GM18907 (cell line): Measurements from ENCODE around the gene PNPLA2.

Source experiments
- ATAC-seq: cut with Tn5 transposase; IDR thresholded peaks from one replicate; pipeline ENCODE4 v1.9.1; 2021; ENCODE audit warnings: mild to moderate bottlenecking, moderate library complexity; ENCODE audit not compliant: unreplicated experiment

PNPLA2 gene

DNA sequence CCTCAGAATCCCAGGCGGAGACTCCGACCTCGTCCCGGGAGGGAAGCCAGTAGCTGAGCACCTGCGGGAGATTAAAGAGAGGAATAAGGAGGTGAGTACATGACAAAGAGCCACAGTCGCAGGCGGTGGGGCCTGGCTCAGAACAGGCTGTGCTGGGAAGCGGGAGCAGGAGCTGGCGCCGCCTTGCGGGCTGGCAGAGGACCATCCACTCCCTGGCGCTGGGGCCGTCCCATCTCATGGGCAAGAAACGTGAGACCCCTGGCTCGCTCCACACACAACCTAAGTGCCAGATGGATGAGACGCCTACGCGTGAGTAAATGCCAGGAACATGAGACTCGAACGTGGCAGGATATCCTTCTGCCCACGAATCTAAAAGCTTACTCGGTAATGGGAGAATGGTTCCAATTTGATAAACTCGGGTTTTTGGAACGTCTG, 35.1 kb upstream of the PNPLA2 start:
- ATAC-seq = no peak

DNA sequence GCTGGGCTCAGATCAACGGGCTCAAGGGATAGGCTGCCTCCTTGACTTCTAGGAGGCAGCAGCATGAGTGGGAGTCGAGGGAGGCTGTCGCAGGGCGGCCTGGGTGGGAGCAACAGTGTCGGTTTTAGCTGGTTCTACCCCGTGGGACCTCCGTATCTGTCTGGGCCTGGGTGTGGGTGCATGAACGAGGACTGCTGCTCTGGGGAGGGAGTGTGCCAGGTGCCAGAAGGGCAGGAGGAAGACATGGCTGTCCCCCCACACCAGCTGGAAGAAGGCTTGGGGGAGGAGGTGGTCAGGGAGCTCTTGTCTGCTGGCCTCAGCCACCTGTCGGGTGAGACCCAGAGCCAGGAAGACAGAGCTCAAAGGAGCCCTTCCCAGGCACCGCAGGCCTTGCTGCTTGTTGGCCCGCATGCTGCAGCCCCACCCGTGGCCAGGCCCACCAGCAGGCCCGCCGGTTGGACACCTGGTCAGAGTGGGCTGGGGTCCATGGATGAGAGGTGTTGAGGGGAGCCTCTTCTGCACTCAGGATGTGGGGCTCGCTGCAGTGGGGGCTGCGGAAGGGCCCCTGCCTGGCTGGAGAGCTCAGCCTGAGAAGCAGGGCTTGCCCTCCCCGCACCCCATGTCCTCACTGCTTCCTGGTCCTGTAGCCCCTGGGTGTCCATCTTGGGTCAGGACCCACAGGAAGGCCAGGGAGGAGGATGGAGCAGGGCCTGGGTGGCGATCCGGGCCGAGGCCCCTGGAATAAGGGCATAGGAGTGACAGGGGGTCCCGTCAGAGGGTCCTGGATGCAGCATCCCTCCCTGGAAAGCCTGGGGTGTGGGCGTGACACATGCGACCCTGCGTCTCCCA, 32.3 kb upstream of the PNPLA2 start:
- ATAC-seq = no peak

DNA sequence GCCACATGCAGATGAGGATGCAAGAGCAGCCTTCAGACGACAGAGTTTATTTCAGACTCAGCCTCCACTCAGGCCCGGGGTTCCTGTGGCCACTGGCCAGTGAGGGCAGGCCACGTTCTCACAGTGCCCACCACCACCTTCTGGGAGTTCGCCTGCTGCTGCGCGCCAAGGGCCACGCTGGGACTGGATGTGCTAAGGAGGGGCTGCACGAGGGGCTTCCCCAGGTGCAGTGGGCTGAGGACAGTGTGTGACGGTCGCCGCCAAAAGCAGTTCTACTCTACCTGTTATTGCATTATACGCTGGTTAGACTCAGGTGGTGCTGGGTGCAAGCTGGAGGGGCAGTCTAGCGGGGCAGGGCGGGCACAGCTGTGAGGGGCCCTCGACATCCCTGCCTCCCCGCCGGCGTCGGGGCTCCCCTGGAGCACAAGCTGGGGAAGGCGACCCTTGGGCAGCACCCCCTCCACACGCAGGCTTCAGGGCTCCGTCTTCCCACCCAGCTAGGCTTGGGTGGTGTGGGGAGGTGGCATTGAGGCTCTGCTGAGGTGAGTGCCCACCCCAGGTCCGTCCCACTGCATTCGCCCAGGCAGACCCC, 31.5 kb upstream of the PNPLA2 start:
- ATAC-seq = no peak

GRCh38 chr11:788009-788640, 30.6 kb upstream of the PNPLA2 start:
- no peak for ATAC-seq

DNA sequence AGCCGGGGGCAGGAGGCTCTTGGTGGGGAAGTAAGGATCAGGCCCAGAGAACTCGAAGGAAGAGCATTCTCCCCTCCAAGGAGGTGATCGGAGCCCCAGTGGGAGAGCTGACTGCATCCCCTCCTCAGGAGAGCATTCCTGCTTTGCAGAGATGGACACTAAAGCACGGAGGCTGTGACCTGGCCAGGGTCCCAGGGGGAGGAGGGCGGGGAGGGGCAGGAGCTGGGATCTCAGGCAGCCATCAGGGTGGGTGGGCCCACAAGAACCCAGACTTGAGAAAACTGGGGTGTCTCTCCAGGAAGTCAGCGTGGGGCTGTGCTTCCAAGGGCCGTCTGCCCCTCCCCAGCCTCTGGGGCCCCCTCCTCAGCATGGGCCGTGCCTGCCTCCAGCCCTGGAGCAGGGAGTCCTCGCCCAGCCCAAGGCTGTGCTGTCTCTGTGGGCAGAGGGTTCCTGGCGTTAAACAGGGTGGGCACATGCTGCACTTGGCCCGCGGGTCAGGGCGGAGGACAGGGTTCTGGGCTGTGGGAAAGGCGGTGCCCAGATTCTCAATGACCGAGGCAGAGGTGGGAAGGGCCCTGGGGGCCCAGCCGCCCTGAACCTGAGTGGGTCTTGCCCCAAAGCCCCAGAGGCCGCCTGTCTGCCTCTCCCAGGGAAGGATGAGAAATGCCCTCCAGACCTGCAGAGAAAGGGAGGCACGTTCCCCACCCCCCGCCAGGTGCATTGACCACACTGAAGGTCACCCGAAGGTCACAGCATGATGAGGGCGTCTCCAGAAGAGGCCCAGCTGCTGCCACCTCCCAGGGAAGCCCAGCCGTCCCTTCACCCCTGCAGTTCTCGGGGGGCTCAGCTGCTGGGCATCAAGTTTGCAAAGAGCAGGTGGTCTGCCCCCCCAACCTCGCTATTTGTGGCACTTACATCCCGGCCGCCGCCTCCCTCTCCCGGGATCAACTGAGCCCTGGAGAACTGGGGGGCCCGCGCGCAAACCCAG, 29.5 kb upstream of the PNPLA2 start:
- ATAC-seq = no peak

DNA sequence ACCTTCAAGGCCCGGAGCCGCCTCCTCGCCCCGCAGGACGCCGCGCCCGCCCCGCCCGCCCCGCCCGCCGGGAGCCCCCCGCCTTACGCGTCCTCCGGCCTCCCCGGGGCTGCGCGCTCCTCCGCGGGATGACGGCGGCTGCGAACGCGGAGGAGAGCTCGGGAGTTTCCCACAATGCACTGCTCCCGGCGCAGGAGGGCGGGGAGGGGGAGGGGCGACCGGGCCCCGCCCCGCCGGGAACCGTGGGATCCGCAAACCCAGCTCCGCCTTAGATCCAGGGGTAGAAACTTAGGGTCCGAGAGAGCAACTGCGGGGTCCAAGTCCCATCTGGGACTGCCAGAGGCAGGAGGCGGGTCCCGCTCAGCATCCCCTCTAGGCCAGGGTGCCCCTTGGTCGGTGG, 28.8 kb upstream of the PNPLA2 start, which contains the start of gene CEND1:
Gene CEND1 (minus strand): TSS at position 148 of the 400 bp plus-strand sequence. CDS start 1,514 bp downstream, outside the sequence.
- no peak for ATAC-seq

DNA sequence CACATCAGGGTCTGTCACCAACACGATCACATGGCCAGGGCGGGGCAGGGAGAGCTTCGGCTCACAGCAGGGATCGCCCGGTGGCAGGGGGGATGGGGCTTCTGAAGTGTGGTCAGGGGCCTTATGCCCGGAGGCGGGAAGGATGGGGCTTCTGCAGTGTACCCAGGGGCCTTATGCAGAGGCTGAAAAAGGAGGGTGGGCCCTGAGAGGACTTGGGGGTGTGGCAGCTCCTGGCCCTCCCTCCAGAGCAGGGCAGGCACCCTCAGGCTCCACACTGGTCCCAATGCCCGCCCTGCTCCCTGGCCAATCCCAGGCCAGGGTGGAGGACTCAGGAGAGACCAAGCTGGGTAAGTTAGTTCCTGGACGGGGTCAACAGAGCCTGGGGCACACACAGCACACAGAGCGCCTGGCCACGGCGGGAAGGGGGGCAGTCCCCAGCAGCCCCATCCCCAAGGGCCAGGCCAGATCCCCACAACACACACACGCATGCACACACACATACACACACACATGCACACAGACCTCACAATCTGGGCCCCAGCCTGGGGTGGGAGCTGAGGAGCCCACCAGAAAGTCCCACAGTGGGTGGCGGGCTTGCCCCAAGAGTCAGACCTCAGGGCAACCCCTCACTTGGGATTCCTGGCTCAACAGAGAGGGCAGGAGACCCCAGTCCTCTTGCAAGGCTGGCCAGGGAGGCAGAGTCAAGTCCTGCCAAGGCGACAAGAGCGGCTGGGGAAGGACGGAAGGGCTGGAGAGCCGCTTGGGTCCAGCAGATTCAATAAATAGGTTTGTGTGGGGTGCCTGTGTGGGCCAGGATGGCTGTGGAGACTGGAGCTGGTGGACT, 27.8 kb upstream of the PNPLA2 start:
- ATAC-seq = no peak

GRCh38 chr11:791658-792534, 26.8 kb upstream of the PNPLA2 start:
- ATAC-seq = no peak

- ATAC-seq = no peak
Observed at GRCh38 chr11:792535-792821, 26.2 kb upstream of the PNPLA2 start.

GRCh38 chr11:792873-793272, 25.8 kb upstream of the PNPLA2 start:
- ATAC-seq = no peak

DNA sequence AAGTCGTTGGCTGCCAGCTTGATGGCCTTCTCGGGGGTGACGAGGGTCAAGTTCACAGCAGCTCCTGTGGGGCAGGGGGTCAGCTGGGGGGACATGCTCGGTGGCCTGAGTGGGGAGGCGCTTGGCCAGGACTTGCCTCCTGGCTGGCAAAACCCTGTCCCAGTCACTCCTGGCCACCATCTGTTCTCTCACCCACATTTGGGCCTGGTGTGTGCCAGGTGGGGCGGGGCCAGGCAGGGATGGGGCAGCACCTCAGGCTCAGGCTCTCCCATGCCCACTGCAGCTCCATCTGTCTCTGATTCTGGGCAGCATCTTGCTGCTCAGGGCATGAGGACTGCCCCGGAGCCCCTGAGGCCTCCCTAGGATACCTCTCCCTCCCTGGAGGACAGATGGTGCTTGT, 25.2 kb upstream of the PNPLA2 start:
- no peak for ATAC-seq

DNA sequence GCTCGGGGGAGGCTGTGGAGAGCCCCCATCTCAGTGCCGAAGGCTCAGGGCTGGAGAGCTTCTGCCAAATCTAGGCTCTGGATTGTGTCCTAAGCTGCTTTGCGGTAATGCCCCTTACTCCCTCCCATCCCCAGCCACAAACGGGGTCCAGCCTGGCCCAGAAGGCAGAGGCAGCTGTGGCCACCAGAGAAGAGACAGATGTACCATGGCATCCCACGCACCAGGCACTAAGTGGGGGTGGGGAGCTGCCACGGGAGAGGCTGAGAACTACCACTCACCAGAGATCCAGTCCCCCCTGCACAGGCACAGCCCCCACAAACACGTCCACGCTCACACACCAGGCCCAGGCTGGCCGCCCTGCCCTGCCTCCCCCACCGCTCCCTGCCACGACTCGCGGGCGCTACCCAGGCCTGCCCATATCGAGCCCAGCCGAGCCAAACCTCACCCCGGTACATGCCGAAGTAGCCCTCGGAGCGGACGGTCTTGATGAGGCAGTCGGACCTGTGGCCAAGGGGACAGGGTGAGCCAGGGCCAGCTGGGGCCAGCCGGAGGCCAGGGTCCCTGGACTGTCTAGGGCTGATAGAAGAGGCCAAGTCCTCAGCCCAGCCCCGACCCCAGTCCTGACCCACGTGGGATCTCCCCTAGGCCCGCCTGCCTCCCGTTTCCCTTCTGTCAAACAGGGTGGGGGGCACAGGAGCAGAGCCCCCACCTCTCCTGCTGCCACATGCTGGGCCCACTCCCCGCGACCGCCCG, 24.5 kb upstream of the PNPLA2 start:
- ATAC-seq = no peak

DNA sequence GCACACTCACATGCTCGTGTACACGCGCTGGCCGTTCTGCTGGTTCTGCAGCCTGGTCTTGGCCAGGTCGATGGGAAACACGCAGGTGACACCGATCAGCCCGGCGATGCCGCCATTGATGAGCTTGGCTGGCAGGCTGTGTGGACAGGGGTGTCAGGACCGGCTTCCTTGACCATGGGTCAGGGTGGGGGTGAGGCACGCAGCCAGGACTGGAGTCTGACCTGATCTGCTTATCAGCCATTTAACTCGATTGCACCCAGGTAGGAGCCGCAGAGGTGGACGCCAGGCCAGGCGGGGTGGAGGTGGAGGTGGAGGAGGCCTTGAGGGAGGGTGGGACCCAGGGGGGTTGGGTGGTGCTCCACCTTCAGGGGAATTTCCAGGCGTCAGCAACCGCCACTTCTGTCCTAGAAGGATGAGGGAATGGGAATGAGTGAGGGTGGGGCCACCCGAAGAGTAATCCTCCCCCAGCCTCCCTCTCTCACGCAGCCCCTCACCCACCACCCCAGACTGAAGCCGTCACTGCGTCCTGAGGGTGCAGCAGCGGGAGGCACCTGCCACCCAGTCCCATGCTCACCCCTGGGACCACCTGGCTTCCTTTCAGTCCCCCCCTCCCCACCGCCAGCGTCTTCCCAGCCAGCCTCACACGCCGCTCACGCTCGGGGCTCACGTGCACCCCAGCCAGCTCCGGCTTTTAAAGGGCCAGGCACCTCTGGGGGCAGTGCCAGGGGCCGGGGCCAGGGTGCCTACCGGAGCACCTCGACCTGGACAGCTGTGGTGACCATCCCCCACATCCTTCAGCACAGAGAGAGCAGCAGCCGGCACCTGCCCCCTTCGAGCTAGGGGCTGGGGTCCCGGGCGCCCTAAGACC, 23.7 kb upstream of the PNPLA2 start:
- no peak for ATAC-seq

GRCh38 chr11:795634-796564, 22.8 kb upstream of the PNPLA2 start:
- no peak for ATAC-seq

DNA sequence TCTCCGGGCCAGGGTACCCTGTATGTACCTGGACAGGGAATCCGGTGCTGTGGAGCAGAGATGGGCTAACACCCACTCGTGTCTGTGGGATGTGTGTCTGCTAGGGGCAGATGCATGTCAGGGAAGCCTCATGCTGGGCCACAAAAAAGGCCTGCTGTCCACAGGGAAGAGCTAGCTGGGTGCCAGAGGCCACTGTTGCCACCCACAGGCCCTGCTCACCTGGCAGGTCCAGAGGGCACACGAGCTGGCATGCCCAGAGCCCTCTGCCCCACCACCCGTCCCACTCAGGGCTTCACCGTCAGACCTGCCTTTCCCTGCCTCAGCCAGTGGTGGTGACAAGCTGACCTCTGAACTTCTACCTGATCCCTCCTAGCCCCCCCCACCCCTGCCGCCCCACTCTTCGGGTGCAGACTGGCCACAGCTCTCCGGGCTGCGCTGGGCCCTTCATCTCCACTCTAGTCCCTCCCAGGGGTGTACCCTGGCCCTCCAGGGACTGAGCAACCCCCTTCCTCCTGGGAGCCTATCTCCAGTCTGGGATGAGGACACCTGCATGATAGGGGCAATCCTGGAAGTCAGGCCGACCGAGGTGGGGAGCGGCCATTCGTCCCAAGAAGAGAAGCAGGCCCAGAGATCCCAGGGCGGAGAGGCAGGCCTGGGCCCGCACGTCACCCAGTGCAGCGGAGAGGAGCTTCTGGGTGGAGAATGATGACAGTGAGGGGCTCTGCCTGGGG, 22.0 kb upstream of the PNPLA2 start:
- no peak for ATAC-seq
